Breast epithelium (tissue), 3 donors: ENCODE data around the gene PAPPA.

ENCODE experiments used
- POLR2A ChIP-seq: fragments of 450-650 bp; IDR thresholded peaks from one replicate; pipeline ENCODE4 v1.6.1; 2016; ENCODE audit warnings: antibody characterized with exemption, mild to moderate bottlenecking, moderate library complexity
- TF ChIP-seq, protein P1 (sequence below), 3 donors: fragments of 450-650 bp; IDR thresholded peaks; one replicate each; pipeline ENCODE4 v1.5.1; 2016 to 2017; ENCODE audit warnings: antibody characterized with exemption in 3 of 3, mild to moderate bottlenecking in 3 of 3, moderate library complexity in 3 of 3

DNA sequence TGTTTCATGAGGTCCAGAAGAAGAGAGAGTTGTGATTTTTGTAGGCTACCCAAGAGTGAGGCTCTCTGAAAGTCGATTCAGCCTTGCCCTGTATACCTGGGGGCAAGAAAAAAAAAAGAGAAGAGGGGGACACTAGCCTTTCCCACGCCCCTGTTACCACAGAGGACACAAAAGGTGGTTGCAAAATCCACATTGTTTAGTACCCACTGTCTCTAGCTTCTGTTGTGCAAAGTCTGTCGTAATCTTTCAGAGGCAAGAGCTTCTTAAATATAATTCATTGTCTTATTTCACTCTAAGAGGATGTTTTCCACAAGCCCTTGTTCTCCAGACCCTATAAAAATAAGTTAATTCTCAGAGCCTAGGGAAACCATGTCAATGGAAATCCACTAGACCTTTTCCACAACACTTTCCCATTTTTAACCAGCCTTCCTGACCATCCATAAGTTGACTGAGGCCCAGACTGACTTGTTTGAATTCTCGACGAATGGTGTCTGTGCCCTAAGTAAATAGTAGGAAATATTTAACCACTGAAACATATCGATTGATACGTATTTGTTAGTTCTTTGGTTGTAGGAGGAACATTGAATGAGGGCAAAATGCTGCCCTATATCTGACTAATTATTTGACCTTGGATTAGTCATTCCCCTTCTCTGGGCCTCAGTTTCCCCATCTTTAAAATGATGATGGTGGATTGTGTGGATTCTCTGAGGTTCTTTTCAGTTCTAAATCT, 182.7 kb downstream of the PAPPA start:
- TF ChIP-seq, protein P1, sequence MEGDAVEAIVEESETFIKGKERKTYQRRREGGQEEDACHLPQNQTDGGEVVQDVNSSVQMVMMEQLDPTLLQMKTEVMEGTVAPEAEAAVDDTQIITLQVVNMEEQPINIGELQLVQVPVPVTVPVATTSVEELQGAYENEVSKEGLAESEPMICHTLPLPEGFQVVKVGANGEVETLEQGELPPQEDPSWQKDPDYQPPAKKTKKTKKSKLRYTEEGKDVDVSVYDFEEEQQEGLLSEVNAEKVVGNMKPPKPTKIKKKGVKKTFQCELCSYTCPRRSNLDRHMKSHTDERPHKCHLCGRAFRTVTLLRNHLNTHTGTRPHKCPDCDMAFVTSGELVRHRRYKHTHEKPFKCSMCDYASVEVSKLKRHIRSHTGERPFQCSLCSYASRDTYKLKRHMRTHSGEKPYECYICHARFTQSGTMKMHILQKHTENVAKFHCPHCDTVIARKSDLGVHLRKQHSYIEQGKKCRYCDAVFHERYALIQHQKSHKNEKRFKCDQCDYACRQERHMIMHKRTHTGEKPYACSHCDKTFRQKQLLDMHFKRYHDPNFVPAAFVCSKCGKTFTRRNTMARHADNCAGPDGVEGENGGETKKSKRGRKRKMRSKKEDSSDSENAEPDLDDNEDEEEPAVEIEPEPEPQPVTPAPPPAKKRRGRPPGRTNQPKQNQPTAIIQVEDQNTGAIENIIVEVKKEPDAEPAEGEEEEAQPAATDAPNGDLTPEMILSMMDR (IDR thresholded peaks at IDR 0.05): no peak
- TF ChIP-seq POLR2A: no peak
